Limb (tissue), 2 donors: Measurements from ENCODE around the gene GJA9.

Experiments used
- DNase-seq, 2 donors: peaks; one replicate each; pipeline ENCODE4 v3.0.0-alpha.2; 2016; ENCODE audit errors: extremely low spot score in 2 of 2

Gene GJA9

DNA sequence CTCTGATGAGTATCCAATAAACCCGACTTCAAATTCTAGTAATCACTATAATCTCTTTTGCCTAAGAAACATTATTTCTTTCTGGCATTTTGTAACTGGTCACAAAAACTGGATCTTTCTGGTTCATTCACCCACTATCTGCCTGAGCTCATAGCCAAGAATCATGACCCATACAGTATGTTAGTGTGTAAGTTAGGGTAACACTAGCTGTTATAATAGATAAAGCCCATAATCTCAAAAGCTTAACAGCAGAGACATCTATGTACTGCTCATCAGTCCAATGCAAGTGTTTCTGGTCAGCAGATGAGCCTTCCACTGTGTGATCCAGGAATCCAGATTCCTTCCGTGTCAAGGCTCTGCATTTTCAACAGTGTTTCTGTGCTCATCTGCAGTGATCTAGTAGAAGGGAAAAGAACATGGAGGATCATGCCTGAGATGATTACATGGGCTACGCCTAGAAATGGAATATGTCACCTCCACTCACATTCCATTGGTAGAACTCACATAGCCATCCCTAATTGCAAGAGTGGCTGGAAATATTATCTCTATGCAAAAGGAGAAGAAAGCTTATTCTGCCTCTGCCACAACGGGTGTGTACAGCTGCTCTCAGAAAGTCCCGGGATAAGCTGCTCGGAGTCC lies 49.5 kb downstream of the GJA9 start:
- DNase-seq: no peak

DNA sequence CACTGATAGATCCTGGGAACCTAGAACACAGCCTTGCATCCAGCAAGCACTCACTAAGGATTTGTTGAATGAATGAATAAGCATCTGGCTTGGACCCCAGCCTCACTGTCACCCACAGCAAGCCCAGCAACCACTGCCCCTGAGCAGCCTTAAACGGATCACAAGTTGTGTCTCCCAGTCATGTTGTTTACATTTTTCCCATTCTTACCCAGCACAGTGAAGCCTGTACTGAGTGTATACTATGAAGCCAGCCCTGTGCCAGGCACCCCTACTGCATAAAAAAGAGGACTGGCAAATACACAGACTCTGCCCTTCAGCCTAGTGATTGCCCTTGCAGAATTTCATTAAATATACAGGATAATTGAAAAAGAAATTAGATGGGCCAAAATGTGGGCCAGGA lies 52.0 kb downstream of the GJA9 start:
- no peak for DNase-seq

DNA sequence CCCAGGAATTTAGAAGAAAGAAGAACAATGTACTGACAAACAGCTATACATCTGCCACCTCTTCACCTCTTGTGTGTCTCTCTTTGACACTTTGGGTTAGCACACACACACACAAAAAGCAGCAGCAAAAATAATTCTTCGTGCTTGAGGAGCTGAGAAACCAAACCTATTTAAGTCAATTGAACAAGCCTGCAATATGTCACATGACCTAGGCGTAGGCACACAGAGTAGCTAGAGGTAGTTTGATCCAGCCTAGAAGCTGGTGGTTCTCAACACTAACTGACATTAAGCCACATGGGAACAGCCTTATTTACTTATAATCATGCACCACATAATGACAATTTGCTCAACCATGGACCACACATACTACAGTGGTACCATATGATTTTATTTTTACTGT lies 54.1 kb downstream of the GJA9 start:
- DNase-seq: no peak

DNA sequence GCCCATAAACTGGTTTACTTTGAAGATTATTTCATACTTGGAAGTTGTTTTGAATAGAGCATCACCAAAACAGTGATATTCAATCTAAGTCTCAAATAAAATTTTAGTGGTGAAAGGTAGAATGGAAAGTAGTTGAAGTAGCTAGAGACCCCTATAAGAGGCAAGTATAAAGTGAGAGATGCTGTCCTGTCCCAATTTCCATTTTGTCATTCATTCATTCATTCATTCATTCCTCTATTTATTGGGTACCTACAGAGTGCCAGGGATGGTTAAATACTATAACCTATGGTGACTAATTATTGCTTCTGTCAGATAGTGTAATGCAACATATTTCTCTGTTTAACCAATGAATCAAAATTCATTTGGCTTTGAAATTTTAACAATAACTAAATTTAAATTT lies 54.5 kb downstream of the GJA9 start:
- DNase-seq: no peak

DNA sequence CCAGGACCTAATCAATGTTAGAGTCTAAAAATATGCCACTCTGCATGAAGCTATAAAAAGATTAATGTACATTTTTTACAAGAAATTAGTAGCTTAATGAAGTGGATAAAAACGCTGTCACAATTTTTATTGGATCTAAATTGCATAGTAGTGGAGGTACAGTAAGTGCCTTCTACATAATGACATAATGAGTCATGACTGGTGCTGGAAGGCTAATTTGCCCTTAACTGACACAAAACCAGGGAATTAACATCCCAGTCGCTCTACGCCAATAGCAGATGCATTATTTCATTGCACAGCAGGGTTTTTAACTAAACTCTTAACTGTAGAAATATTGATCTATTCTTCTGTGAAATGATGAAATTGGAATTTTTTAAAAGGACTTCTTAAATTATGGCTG lies 55.1 kb downstream of the GJA9 start:
- no peak for DNase-seq
